ENCODE data around the gene RDX. TPM values are rescaled to one million over a fixed set of nuclear protein-coding genes. Genes with fewer than 3 reads are reported as not detected.

Gene RDX
- total RNA-seq, 1 experiment from 2014 or later: 77.4 TPM

- H3K4me3 Mint-ChIP-seq: no peak overlapping the region
- DNase-seq (ENCODE audit: low spot score) (no peak), ATAC-seq (no peak)
- H3K27ac Mint-ChIP-seq: no peak overlapping the region
- H3K36me3 Mint-ChIP-seq: no peaks in the 10 kb centered on the region
- peaks cover 6% of the 10 kb centered on the region; the same call in 1 of the 2 replicates for H3K4me1 Mint-ChIP-seq
- no peaks in the 10 kb centered on the region for H3K9me3 Mint-ChIP-seq
- CTCF ChIA-PET: no interaction called here
- H3K27me3 Mint-ChIP-seq (ENCODE audit: low read depth): no peaks in the 10 kb centered on the region
- POLR2A ChIA-PET: no interaction called here
- TF ChIP-seq MXD4 (CRISPR knock-in tag; IDR thresholded peaks at IDR 0.05; ENCODE audit: borderline replicate concordance) (no peak), ZNF232 (CRISPR knock-in tag; IDR thresholded peaks at IDR 0.05) (no peak), ZNF512 (CRISPR knock-in tag; IDR thresholded peaks at IDR 0.05; ENCODE audit: borderline replicate concordance) (no peak), PREB (CRISPR knock-in tag; IDR thresholded peaks at IDR 0.05; ENCODE audit: borderline replicate concordance) (no peak), ZNF416 (CRISPR knock-in tag; IDR thresholded peaks at IDR 0.05) (no peak), IRF1 (CRISPR knock-in tag; IDR thresholded peaks at IDR 0.05) (no peak), SMAD4 (CRISPR knock-in tag; IDR thresholded peaks at IDR 0.05) (no peak), CDX4 (CRISPR knock-in tag; IDR thresholded peaks at IDR 0.05; ENCODE audit: borderline replicate concordance) (no peak), SOX15 (CRISPR knock-in tag; IDR thresholded peaks at IDR 0.05) (no peak), E2F5 (CRISPR knock-in tag; IDR thresholded peaks at IDR 0.05) (no peak), AR (CRISPR knock-in tag; IDR thresholded peaks at IDR 0.05) (no peak), ZNF281 (CRISPR knock-in tag; IDR thresholded peaks at IDR 0.05) (no peak), E2F1 (CRISPR knock-in tag; IDR thresholded peaks at IDR 0.05) (no peak), E2F4 (CRISPR knock-in tag; IDR thresholded peaks at IDR 0.05; ENCODE audit: borderline replicate concordance, low read depth) (no peak), OVOL2 (CRISPR knock-in tag; IDR thresholded peaks at IDR 0.05; ENCODE audit: borderline replicate concordance) (no peak), TEAD1 (CRISPR knock-in tag; IDR thresholded peaks at IDR 0.05) (no peak), FOXP4 (CRISPR knock-in tag; IDR thresholded peaks at IDR 0.05) (no peak), ZBTB43 (CRISPR knock-in tag; IDR thresholded peaks at IDR 0.05) (no peak)
Observed at GRCh38 chr11:110152199-110152598, 144.2 kb downstream of the RDX start.
